Measurements from ENCODE around the gene TMEM250.

TMEM250 gene

DNA sequence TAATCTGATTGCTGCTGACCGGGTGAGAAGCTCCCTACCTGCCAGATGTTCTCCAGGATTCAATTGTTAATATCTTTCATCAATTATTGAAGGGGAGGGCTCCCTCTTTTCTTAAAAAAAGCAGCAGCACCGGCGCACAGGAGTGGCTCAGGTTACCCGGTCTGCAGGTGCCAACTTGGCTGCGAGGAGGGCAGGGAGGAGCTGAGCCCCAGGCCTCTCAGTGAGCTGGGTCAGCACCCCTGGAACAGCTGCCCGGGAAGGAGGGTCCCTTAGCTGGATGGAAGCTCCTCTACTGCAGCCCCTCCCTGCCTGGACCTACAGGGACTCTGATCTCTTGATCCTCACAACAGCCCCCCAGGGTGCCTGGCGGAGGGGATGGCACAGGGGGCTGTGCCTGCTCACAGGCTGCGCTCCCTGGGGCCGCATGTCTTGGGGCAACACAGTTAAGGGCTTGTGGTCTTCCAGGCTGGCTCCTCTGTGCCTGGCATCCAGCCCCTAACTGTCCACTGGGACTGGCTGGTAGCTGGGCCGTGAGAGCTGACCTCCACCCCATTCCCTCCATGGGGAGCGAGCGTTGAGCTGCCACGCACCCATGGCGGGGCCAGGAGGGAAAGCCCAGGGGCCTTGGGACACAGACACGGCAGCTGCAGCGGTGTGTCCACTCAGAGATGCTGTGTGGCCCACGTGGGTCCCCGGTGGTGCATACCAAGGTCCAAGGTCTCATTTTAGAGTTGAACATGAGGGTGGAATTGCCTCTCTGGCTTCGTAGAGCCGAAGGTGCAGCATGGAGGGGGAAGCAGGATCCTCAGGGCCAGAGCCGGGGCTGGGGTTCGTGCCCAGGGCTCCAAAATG lies 28.6 kb upstream of the TMEM250 start:
- DNase-seq: no peak

DNA sequence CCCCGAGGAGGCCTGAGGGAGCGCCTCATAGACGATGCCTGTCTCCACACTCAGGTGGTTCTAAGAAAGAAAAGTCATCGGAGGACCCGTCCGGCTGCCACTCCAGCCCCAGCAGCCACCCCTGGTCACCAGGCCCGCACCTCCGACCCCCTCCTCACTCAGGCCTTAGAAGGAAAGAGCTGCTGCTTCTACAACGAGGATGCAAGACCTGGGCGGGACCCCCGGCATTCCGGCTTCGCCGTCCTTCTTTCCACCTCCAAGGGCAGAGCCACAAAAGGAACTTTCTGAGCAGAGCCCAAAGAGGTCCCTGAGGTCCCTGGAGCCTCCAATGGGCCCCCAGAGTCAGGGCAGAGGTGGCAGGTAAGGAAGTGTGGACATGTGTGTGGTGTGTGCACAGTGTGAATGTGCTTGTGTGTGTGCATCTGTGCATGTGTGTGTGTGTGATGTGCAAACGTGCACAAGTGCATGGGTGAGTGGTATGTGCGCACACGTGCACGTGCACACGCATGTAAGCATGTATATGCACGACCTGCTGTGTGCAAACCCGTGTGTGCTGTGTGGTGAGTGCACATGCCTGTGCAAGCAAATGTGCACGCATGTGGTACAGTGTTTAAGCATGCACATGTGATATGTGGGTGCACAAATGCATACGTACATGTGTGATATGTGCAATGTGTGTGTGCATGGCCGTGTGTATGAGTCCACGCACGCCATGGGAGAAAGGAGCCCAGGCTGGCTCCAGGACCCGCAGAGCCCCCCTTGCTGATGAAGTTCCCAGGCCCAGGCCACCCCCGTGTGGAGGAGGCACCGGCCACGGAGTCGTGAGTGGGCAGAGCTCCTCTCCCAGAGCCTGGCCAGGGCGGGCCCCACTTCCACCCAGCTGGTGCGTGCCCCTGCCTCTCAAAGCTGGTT lies 27.7 kb upstream of the TMEM250 start:
- DNase-seq: no peak

DNA sequence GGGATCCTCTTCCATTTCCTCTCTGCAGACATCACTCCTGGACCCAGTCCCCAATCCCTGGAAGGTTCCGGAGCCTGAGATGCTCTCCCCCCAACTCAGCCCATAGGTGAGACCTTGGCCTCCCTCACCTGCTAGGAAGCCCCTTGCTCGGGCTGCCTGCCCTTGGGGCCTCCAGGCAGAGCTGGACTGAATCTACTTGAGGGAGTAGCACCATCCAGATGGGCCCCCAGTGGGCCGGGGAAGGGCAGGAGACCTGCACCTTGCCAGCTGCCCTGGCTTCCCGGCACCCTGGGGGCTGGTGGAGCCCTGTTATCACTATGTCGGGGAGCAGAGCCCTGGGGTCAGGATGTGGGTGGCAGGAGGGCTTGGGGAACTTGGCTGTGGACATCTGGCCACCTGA lies 26.9 kb upstream of the TMEM250 start:
- no peak for DNase-seq

DNA sequence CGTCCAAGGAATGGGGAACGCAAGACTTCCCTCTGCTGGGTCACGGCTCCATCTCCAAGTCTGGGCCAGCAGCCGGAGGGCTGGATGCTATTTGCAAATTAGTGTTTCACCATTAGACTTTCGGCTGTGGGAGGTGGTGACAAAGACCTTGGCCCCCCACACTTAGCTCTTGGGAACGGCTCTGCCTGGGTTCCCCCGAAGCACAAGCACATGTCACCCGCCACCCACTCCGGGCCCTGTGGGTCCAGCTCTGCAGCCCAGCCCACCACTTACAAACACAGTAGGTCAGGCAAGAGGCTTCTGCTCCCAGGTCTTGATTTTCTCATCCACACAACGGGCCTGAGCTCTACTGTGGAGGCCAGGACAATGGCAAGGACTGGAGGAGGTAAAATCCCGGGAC lies 25.8 kb upstream of the TMEM250 start:
- no peak for DNase-seq

DNA sequence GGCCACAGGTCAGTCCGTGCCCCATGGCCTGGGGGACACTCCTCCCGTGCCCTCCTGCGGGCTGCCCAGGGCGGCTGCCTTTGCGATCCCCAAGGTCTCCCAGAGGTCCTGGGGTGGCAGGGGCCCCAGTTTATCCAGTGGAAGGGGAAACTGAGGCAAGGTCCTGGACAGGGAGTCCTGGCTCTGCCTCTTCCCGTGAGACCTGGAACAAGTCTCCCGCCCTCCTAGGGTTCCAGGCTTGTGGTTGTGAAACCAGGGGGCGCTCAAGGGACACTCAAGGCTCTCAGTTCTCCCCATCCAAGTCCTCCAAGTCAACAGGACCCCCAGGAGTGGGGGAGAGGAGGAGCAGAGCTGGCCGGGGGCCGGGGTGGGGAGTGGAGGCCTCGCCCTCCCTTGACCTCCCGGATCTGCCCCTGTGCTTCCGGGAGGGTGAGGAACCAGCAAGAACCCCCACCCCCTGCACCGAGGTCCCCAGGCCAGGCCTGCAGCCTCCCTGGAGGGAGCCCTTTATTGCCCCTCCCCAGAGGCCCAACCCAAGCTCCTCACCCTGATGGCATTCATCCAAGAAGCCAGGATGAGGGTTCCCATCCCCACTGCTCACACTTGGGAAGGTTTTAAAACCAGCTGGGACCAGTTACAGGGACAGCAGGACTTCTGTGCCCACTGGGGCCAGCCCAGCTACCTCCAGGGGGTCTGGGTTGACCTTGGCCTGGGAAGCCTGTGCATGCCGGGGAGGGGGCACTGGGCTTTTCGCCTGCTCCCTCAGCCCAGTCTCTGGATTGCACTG lies 24.7 kb upstream of the TMEM250 start:
- DNase-seq: peak; percentile 43 to 51

DNA sequence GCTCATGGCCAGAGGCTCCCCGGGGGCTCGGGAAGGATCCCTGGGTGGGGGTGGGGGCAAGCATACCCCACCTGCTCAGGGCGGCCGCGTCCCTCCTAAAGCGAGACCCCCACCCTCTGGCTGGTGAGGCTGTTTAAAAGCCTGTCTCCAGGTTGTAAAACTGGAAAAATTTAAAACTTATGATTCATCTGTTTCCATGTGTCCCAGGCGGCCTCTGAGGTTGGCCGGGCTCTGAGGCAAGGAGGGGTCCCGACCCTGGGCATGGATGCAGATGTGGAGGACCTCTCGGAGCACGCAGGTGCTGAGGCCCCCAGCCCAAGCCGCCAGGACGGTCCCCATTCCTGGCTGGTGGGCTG lies 24.2 kb upstream of the TMEM250 start:
- DNase-seq: no peak

DNA sequence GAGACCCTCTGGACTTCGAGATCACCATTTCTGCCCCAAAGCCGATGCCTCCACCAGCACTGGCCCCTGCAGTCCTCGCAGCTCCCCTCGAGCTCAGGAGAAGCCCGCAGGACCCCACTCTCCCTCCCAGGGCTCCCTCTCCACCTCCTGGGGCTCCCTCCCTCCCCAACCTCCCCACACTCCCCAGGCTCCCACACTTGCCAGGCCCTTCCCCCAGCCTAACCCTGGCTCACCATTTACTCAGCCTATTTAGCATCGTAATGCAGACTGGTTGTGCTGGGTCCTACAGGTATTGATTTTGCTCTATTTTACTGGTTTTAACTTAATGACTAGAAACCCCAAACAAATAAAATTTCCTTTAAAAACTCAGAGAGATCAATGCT lies 23.7 kb upstream of the TMEM250 start:
- DNase-seq: no peak

DNA sequence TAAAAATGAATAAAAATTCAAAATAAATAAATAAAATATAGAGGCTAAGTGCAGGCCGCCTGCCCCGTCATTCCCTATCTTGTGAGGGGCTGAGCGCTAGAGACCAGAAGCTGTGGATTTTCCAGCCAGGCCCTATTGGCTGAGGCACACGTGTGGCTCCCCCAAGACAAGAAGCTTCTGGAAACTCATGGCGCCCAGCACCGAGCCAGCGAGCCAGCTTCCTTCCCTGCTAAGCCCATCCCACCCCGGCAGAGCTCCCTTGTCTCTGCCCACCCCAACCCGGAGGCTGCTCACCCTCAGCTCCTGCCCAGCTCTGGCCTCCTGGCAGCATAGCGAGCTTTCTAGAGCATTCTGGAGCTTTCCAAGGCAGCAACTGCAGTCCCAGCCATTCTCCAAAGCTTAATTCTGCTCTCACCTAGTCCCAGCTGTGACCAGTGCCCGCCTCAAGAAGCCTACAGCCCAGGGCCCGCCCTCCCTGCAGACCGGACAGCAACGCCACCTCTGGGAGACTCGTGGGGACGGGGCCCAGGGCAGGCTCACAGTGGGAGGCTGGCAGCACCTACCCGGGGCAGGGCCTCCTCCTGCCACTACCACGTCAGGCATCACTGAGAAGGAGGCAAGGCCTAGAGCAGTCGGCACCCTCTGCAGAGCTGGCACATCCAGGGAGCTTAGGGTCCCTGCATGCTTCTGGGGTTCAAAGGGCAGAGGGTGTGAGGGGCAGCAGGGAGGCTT lies 23.2 kb upstream of the TMEM250 start:
- no peak for DNase-seq

DNA sequence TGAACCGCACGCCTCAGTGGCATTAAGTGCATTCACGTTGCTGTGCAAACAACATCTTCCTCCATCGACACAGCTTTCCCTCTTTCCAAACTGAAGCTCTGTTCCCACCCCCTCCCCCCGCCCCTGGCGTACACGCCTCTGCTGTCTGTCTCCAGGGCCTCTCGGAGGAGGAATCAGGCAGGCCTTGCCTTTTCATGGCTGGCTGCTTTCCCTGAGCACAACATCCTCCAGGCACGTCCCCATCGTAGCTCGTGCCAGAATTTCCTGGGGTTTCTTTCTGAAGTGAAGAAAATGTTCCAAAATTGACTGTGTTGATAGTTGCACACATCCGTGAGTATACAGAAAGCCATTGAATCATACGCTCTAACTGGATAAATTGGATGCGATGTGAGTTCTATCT lies 22.3 kb upstream of the TMEM250 start:
- DNase-seq: no peak

DNA sequence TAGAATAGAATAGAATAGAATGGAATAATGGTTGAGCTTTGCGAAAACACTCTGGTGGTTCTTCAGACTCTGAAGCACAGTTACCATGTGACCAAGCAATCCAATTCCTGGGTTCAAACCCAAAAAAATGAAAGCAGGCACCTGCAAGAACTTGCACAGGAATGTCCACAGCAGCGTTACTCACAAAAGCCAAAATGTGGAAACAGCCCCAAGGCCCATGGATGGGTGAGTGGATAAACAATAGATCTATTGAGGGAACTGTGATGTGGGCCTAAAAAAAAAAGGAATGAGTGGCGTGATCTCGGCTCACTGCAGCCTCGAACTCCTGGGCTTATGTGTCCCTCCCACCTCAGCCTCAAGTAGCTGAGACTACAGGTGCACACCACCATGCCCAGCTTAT lies 21.4 kb upstream of the TMEM250 start:
- DNase-seq: no peak

DNA sequence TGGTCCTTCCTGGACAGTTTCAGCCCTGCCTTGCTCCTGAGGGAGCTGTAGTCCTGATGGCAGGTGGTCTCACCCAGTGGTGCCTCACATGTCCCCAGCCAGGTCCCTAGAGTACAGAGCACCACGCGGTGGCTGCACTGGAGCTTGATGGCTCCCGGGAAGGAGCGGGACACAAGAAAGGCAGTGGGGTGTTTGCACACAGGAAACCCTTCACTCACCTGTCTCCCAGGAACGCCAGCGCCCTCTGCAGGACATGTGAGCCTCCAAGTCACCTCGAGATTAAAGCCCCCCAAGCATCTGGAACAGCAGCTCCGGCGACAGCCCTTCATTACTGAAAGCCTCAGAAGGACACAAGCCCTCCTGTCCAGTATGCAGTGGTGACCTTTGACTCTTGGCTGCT lies 19.9 kb upstream of the TMEM250 start:
- DNase-seq: peak; percentile 42 to 73

DNA sequence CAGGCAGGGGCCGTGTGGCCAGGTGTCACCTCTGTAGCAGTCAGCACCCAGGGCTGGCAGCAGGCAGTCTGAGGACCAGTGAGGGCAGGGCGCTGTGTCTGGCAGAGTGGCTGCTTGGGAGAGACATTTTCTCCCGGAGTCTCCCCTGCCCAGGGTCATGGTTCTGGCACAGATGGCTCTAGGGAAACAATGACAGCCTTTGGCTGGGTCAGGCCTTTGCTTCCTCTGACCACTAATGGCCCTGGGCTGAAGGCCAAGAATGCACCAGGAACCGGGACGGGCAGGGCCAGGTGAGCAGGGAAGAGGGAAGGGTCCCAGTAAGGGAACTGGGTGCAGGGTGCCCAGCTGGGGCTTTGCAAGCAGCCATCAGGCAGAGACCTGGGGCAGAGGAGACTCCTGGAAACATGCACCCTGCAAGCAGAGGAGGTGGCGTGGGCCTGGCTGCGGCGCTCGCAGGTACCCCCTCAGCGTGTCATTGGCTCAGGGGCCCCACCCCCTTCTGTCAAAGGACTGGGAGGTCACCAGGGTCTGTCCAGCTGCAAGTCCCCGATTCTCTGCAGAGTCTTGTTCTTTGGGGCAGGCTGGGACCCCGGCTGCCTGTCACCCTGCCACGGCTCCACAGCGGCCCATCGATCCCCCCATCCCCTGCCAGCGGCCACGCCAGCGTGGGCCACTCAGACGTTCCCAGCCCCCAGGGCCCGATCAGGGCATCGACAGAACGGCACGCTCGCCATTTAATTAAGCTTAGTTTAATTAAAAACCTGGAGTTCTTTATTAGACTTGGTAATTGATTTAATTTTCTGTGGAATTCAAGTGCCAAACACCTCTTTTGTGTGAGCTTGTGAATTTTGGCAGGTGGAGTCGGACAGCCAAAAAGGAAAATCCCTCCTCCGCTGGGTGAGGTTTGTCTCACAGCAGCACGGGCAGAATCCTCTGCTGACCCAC lies 18.9 kb upstream of the TMEM250 start:
- DNase-seq: no peak

DNA sequence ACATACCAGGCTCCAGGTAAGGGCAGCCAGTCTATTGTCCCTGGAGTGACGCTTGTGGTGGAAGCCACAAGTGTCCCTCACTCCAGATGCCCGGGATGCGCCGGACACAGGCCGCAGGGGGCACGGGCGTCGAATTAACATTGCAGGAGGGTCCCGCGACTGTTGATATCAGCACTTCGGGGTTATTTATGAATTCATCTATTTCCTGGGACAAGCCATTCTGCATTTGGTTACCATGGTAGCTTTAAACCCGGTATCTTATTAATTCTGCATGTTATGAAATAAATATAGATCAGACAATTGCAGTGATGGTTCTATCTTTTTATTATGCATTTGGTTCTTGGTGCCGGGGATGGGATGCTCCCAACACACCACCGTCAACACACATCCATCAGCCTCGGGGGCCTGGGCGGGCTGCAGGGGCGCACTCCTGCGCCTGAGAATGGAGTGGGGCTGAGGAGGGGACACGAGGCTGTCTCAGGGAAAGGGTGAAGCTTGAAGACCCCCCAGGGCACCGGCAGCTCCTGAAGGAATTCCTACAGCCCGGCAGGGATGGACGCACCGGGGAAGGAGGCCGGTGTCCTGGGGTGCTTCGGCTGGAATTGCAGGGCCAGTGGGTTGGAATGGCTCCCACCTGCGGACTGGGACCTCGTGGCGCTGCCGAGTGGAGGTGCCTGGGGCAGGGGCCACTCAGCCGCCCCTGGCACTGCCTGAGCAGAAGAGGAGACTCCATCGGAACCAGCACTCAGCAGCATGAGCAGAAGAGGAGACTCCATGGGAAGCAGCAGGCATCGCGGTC lies 17.7 kb upstream of the TMEM250 start:
- no peak for DNase-seq

DNA sequence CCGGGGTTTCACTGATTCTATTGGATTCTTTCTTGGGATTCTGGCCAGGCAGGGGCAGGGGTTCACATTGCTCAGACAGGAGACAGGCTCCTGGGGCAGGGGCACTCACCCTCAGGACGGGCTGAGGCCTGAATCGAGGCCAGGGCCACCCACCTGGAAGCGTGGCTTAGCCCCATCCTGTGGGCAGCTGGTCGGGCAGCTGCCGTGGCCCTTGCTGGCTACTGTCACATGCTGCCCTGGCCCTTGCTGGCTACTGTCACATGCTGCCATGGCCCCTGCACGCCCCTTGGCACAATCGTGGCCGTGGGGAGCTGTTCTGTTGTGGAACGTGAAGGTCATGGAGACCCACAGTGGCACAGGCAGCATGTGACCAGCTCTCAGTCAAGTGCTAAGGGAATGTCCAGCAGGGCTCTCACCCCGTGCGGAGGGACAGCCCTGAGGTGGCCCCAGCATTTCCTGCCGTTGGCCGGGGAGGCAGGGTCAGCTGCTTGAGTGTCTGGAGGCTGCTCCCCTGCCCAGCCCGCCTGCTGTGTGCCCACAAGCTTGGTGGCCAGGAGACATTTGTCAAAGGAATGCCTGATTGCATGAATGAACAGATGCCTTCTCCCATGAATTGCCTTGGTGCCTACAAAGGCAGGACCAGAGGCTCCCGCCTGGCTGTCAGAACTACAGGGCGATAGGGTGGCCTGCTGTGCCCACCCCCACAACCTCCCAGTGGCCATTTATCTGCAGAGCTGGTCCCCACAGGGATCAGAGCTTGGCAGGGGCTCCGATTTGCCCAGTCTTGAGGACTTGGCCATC lies 16.9 kb upstream of the TMEM250 start:
- no peak for DNase-seq

DNA sequence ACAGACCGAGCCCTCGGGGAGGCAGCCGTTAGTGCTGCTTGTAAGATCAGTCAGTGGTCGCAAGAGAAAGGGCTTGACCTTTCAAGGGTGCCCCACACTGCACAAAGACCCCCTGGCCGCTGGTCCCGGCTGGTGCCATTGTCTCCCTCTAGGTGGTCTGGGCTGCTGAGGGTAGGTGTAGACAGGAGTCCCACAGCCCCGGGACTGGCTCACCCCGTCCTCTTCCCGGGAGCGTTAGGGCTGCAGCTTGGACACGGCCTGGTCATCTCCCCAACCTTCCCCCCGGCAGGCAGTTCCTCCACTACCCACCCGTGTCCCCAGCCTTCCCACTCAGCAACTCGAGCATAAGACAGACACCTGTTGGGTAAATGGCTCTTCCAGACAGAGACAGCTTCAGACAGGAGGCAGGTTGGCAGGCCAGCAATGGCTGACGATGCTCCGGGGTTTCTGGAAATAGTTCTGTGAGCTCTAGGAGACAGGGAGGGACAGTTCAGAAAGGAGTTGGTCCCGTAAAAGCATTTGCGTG lies 15.3 kb upstream of the TMEM250 start:
- DNase-seq: no peak

DNA sequence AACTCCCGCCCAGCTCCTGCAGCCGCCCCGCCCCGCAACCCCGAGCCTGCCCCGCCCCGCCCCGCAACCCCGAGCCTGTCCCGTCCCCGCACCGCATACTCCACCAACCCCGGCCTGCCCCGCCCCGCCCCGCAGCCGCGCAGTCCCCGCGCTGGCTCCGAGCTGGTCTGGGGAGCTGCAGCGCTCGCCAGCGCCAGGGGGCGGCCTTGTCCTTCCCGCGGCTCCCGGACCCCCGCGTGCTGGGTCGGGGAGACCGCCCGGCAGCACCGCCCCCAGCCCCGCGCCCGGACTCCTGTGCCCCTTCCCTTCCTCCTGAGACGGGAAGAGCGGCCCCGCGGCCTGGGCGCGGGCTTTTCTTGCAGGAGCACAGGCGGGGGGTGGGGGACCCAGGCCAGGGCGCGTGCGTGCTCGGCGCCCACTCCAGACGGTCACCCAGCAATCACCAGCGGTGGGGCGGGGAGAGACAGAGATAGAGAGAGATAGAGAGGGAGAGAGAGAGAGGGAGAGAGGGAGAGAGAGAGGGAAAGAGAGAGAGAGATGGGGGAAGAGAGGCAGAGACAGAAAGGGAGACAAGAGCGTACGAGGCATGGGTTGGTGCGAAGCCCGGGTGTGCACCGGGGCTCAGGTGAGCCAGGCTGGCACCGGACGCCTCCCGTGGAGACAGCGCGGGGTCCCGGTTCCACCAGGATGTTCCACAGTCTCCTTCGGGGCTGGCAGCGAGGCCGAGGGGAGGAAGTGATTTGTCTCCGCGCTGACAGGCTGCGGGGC lies 14.7 kb upstream of the TMEM250 start:
- peak in 1 of 2 experiments; percentile 54 for DNase-seq

DNA sequence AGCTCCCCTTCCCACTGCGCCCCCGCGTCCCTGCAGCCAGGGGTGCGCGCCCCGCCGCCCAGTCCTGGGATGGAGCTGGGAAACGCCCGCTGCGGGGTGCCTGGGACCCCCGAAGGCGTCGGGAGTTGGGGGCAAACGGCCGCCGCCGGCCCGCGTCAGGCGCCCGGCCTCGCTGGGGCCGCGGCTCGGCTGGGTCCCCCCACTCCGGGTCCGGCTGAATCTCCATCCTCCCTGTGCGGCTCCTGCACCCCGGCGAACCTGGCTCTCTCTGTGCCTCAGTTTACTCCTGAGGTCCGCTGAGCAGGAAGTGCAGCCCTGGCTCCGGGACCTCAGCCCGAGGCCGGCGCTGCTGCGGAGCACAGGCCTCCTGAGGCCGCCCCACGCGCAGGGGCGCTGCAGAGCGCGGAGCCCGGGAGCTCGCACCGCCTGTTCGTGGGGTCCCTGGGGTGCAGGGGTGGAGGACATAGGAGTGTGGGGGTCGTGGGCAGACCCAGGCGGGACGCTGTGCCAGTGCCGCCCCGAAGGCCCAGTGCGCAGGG lies 13.9 kb upstream of the TMEM250 start:
- no peak for DNase-seq

All from SHP77 (cell line).